K562 (cell line): ENCODE results near the gene MON2.

Source experiments
- CEBPB ChIP-seq: fragments of 450-650 bp; IDR thresholded peaks from 2 replicates; pipeline ENCODE4 v1.6.1; 2016; ENCODE audit warnings: missing genetic modification characterization, missing compliant biosample characterization
- CLOCK ChIP-seq: fragments of 250-450 bp; sonication (Bioruptor Pico); IDR thresholded peaks from 2 replicates; pipeline ENCODE4 v1.4.0; 2020; ENCODE audit warnings: mild to moderate bottlenecking, moderate library complexity, borderline replicate concordance
- CTCF ChIP-seq, 3 experiments: IDR thresholded peaks in 2 of 3; conservative IDR thresholded peaks in 1 of 3; 2 replicates each; pipeline ENCODE4 v1.5.1; 2011 to 2012; ENCODE audit warnings: low read length in 3 of 3, mild to moderate bottlenecking in 3 of 3, control low read depth in 2 of 3, improper control_type of control experiment in 1 of 3, inconsistent platforms in 1 of 3, low read depth in 1 of 3, mixed read lengths in 1 of 3, moderate library complexity in 1 of 3; ENCODE audit not compliant: insufficient read depth in 2 of 3
- CXXC5 ChIP-seq: fragments of 250-450 bp; sonication (Bioruptor Pico); IDR thresholded peaks from 2 replicates; pipeline ENCODE4 v1.8.0; 2022; ENCODE audit warnings: inconsistent platforms, mild to moderate bottlenecking, moderate library complexity
- E2F3 ChIP-seq: fragments of 250-450 bp; sonication (Bioruptor Pico); IDR thresholded peaks from 2 replicates; pipeline ENCODE4 v1.4.0; 2020; ENCODE audit warnings: mild to moderate bottlenecking
- ETS1 ChIP-seq: conservative IDR thresholded peaks from 2 replicates; pipeline ENCODE4 v1.6.1; 2011; ENCODE audit warnings: low read depth, mild to moderate bottlenecking, low read length; ENCODE audit not compliant: control insufficient read depth
- EZH2 ChIP-seq: IDR thresholded peaks from 2 replicates; pipeline ENCODE4 v1.6.1; 2012; ENCODE audit warnings: low read depth, mild to moderate bottlenecking, inconsistent platforms, low read length, borderline replicate concordance
- PKNOX1 ChIP-seq: fragments of 450-650 bp; IDR thresholded peaks from 2 replicates; pipeline ENCODE4 v1.6.1; 2016
- TF ChIP-seq, protein P1 (sequence below): sonication (generic); formaldehyde crosslinking; IDR thresholded peaks from 2 replicates; pipeline ENCODE4 v1.8.0; 2022; ENCODE audit warnings: mild to moderate bottlenecking, missing genetic modification reagents
- TF ChIP-seq, protein P2 (sequence below): fragments of 250-450 bp; sonication (Bioruptor Pico); IDR thresholded peaks from 2 replicates; pipeline ENCODE4 v1.8.0; 2021; ENCODE audit warnings: borderline replicate concordance, mild to moderate bottlenecking, moderate library complexity; ENCODE audit not compliant: poor library complexity, severe bottlenecking

DNA sequence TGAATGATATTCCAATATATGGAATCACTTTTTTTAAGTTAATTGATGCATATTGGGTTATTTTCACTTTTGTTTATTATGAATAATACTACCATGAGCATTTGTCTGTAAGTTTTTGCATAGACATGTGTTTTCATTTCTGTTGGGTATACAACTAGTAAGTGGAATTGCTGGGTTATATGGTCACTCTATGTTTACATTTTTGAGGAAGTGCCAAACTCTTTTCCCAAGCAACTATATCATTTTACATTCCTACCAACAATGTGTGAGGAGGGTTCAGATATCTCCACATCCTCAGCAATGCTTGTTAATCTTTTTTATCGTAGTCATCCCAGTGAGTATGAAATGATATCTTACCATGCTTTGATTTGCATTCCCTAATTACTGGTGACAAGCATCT is 64.0 kb downstream of the MON2 start:
- no peak for TF ChIP-seq CLOCK (CRISPR knock-in tag)
- TF ChIP-seq CEBPB (tag) = no peak
- TF ChIP-seq CTCF (IDR thresholded peaks at IDR 0.05 in 2 of 3, conservative IDR thresholded peaks at IDR 0.05 in 1 of 3; ENCODE audit: insufficient read depth in 2 of 3, low read depth in 1 of 3, low read length in 3 of 3) = no peak
- TF ChIP-seq E2F3 (CRISPR knock-in tag) = no peak
- TF ChIP-seq EZH2 = no peak
- TF ChIP-seq, protein P1, sequence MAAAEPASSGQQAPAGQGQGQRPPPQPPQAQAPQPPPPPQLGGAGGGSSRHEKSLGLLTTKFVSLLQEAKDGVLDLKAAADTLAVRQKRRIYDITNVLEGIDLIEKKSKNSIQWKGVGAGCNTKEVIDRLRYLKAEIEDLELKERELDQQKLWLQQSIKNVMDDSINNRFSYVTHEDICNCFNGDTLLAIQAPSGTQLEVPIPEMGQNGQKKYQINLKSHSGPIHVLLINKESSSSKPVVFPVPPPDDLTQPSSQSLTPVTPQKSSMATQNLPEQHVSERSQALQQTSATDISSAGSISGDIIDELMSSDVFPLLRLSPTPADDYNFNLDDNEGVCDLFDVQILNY (CRISPR knock-in tag) = no peak
- no peak for TF ChIP-seq ETS1
- TF ChIP-seq CXXC5 (CRISPR knock-in tag) = no peak
- no peak for TF ChIP-seq PKNOX1
- TF ChIP-seq, protein P2, sequence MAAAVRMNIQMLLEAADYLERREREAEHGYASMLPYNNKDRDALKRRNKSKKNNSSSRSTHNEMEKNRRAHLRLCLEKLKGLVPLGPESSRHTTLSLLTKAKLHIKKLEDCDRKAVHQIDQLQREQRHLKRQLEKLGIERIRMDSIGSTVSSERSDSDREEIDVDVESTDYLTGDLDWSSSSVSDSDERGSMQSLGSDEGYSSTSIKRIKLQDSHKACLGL (CRISPR knock-in tag) = no peak
